GM19397 (cell line): Measurements from ENCODE around the gene GGCT.
A peak's percentile ranks its signal among the peaks of the same experiment; 100 is the strongest.

Experiments
- ATAC-seq: cut with Tn5 transposase; IDR thresholded peaks from one replicate; pipeline ENCODE4 v1.9.1; 2021; ENCODE audit warnings: mild to moderate bottlenecking, moderate library complexity; ENCODE audit not compliant: unreplicated experiment

Gene GGCT

GRCh38 chr7:30465046-30465810 is 39.4 kb downstream of the GGCT start:
- no peak for ATAC-seq

GRCh38 chr7:30464231-30464671 is 40.4 kb downstream of the GGCT start:
- ATAC-seq, result peak; percentile 46

- ATAC-seq, result peak; percentile 58
Measured at GRCh38 chr7:30463405-30464145, 41.1 kb downstream of the GGCT start.

- no peak for ATAC-seq
Measured at GRCh38 chr7:30462179-30462578, 42.5 kb downstream of the GGCT start.

- ATAC-seq, result no peak
Measured at GRCh38 chr7:30460246-30460633, 44.4 kb downstream of the GGCT start.

GRCh38 chr7:30459591-30460245 is 44.9 kb downstream of the GGCT start:
- ATAC-seq, result no peak

GRCh38 chr7:30458311-30458710 is 46.3 kb downstream of the GGCT start:
- no peak for ATAC-seq

GRCh38 chr7:30453921-30454320 is 50.7 kb downstream of the GGCT start:
- no peak for ATAC-seq

GRCh38 chr7:30453016-30453415 is 51.6 kb downstream of the GGCT start:
- no peak for ATAC-seq

- ATAC-seq, result no peak
Measured at GRCh38 chr7:30452280-30452930, 52.2 kb downstream of the GGCT start.

- ATAC-seq, result no peak
Measured at GRCh38 chr7:30451539-30452279, 52.9 kb downstream of the GGCT start.

GRCh38 chr7:30450983-30451497 is 53.6 kb downstream of the GGCT start:
- ATAC-seq, result no peak

GRCh38 chr7:30450240-30450982 is 54.2 kb downstream of the GGCT start:
- ATAC-seq, result no peak

GRCh38 chr7:30448461-30449189 is 56.0 kb downstream of the GGCT start:
- no peak for ATAC-seq

- ATAC-seq, result no peak
Measured at GRCh38 chr7:30447466-30447865, 57.2 kb downstream of the GGCT start.
